ENCODE data around the gene STOML1. TPM values are rescaled to one million over a fixed set of nuclear protein-coding genes. Genes with fewer than 3 reads are reported as not detected.

Gene STOML1
- total RNA-seq, 1 donor, result 19.0 TPM

DNA sequence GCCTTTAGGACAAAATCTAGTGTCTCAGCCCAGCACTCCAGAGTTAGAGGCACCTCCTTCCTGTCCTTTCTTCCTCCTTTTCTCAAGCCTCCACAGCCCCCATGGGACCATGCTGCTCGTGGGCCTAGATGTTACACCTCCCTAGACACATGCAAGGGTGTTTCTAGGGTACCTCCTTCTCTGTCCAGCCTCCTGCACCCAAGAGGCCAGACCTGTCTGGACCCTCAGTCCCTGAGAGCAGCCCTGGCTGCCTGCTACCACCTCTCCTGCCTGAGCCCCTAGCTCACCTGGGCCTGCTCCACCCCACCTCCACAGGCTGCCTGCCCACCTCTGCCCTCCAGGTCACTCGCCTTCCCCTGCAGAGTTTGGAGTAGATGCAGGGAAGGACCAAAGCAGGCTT, 60.7 kb downstream of the STOML1 start:
- DNase-seq (ENCODE audit: low read depth), result no peak
- TF ChIP-seq, protein P1, sequence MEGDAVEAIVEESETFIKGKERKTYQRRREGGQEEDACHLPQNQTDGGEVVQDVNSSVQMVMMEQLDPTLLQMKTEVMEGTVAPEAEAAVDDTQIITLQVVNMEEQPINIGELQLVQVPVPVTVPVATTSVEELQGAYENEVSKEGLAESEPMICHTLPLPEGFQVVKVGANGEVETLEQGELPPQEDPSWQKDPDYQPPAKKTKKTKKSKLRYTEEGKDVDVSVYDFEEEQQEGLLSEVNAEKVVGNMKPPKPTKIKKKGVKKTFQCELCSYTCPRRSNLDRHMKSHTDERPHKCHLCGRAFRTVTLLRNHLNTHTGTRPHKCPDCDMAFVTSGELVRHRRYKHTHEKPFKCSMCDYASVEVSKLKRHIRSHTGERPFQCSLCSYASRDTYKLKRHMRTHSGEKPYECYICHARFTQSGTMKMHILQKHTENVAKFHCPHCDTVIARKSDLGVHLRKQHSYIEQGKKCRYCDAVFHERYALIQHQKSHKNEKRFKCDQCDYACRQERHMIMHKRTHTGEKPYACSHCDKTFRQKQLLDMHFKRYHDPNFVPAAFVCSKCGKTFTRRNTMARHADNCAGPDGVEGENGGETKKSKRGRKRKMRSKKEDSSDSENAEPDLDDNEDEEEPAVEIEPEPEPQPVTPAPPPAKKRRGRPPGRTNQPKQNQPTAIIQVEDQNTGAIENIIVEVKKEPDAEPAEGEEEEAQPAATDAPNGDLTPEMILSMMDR (IDR thresholded peaks at IDR 0.05; ENCODE audit: insufficient read depth, low read depth, low read length), result no peak
- H3K4me3 ChIP-seq (ENCODE audit: low read depth, low read length), result no peak overlapping the region

DNA sequence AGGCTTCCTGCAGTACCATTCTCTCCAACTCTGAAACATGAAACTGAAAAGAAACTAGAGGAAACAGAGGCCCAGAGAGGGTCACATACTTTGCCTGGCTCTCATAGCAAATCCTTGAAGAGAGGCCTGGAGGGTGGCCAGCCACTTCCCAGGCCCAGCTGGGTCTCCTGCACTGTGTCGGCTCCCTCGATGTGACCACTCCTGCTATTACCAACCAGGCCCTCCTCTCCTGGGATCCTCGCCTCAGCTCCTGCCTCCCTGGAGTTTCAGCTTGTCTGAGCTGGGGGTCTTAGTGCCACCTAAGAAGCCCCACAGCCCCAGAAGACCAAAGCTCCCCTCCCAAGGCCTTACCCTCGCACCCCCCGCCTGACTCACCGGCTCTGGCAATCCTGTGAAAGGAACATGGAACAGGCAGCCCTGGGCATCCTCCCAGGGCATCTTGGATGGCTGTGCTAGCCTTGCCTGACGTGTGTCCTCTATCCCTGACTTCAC, 61.3 kb downstream of the STOML1 start:
- no peak overlapping the region for H3K4me3 ChIP-seq (ENCODE audit: low read depth, low read length)
- TF ChIP-seq, protein P1 (IDR thresholded peaks at IDR 0.05; ENCODE audit: insufficient read depth, low read depth, low read length), result no peak

DNA sequence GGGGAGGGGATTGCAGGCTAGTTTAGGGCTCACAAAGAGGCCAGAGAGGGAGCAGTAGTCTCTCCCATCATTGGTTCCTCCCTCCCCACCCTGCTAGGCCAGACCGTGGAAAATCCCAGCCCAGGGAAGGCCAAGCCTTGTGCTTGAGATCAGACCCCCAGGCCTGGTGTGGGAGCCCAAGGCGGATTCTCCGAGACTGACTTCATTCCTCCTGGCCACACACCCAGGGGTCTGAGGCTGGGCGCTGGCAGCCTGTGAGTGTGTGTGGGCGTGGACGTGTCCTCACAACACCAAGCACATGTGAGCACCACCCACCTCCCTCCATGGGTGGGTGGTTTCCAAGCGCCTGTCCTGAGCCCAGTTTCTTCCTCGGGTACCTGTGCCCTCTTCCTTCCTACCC, 61.7 kb downstream of the STOML1 start:
- TF ChIP-seq, protein P1 (IDR thresholded peaks at IDR 0.05; ENCODE audit: insufficient read depth, low read depth, low read length), result no peak
- DNase-seq (ENCODE audit: low read depth), result peak; percentile 69
- no peak overlapping the region for H3K4me3 ChIP-seq (ENCODE audit: low read depth, low read length)

More for the DNA sequence above, 61.3 kb downstream of the STOML1 start:
- peak; percentile 57 for DNase-seq (ENCODE audit: low read depth)

DNA sequence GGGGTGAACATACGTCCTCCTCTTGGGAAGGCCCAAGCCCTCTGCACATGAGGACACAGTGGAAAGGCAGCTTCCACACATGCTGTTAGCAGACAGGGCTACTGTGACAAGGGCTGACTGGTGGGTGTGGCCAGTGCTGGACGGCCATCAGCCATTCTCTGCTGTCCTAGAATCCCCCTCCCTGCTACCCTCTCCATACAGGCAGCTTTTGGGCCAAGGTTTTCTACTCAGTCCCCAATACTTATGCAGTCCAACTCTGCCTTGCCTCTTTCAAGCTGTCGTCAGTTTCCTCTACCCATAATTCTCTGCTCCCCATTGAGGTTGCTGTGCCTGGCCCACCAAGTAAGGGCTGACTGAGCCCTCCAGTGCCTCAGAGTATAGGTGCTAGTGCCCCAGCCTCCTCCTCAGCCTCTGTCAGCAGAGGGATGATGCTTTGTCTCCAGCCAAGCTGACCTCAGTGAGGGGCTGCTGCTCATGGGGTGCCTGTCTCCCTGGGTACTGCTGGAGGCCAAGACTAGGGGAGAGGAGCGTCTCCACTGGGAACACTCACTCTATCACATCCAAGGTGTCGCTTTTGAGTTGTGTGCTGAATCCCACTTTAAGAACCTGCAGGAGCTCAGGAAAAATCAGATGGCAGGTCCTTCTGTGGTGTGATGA, 63.0 kb downstream of the STOML1 start:
- H3K4me3 ChIP-seq (ENCODE audit: low read depth, low read length), result peak overlapping the region; percentile 9
- DNase-seq (ENCODE audit: low read depth), result no peak
- TF ChIP-seq, protein P1 (IDR thresholded peaks at IDR 0.05; ENCODE audit: insufficient read depth, low read depth, low read length), result no peak

Other genes starting within 250 kb of the STOML1 start
- under 0.01 and 0.64 TPM in 2 replicates for gene INSYN1, start 238.9 kb downstream of the STOML1 start, total RNA-seq
- not detected in 2 replicates for gene TBC1D21, start 118.7 kb downstream of the STOML1 start, total RNA-seq
- 73.8 and 99.9 TPM in 2 replicates for gene LOXL1, start 65.8 kb downstream of the STOML1 start, total RNA-seq
- gene PML, start 2.4 kb upstream of the STOML1 start, total RNA-seq, result 49.6 and 56.1 TPM in 2 replicates
- gene GOLGA6A, start 90.3 kb upstream of the STOML1 start, total RNA-seq, result not detected in 2 replicates
- 0.32 TPM in 1 of 2 replicates, not detected in the other for gene ISLR2, start 138.3 kb upstream of the STOML1 start, total RNA-seq
- gene ISLR, start 181.4 kb upstream of the STOML1 start, total RNA-seq, result 73.8 and 83.4 TPM in 2 replicates
- gene STRA6, start 210.5 kb upstream of the STOML1 start, total RNA-seq, result 52.7 and 64.4 TPM in 2 replicates
- gene CCDC33, start 244.0 kb upstream of the STOML1 start, total RNA-seq, result 0.86 and 1.9 TPM in 2 replicates